HCT116 (cell line): ENCODE measurements around the gene LDLRAD4.

ENCODE experiments used
- CBX3 ChIP-seq: IDR thresholded peaks from 2 replicates; pipeline ENCODE4 v1.6.1; 2012; ENCODE audit warnings: low read depth
- CEBPB ChIP-seq: IDR thresholded peaks from 2 replicates; pipeline ENCODE4 v1.6.1; 2012; ENCODE audit warnings: low read depth
- CTCF ChIP-seq, 3 experiments: fragments of 200-600 bp in 1 of 3; sonication (generic) in 1 of 3; IDR thresholded peaks in 2 of 3; conservative IDR thresholded peaks in 1 of 3; 2 replicates each; pipeline ENCODE4 v1.5.1; 2012 to 2017; ENCODE audit warnings: low read depth in 2 of 3, low read length in 2 of 3, antibody characterized with exemption in 1 of 3, borderline replicate concordance in 1 of 3, control low read depth in 1 of 3, mild to moderate bottlenecking in 1 of 3, mixed read lengths in 1 of 3, mixed run types in 1 of 3, moderate library complexity in 1 of 3; ENCODE audit not compliant: insufficient read depth in 1 of 3
- EZH2phosphoT487 ChIP-seq: fragments of 200-600 bp; IDR thresholded peaks from 2 replicates; pipeline ENCODE4 v1.6.1; 2018; ENCODE audit warnings: antibody characterized with exemption, borderline replicate concordance
- JUND ChIP-seq: IDR thresholded peaks from 2 replicates; pipeline ENCODE4 v1.6.1; 2012
- POLR2A ChIP-seq: IDR thresholded peaks from 2 replicates; pipeline ENCODE4 v1.7.0; 2011; ENCODE audit warnings: borderline replicate concordance; ENCODE audit not compliant: insufficient read depth, insufficient read length; ENCODE audit errors: extremely low read depth
- POLR2AphosphoS5 ChIP-seq: IDR thresholded peaks from 2 replicates; pipeline ENCODE4 v1.6.1; 2011; ENCODE audit warnings: mild to moderate bottlenecking, low read depth, low read length, moderate library complexity
- RAD21 ChIP-seq: IDR thresholded peaks from 2 replicates; pipeline ENCODE4 v1.6.1; 2012; ENCODE audit warnings: low read depth, mild to moderate bottlenecking
- SIN3A ChIP-seq: IDR thresholded peaks from 2 replicates; pipeline ENCODE4 v1.6.1; 2012; ENCODE audit warnings: low read depth
- YY1 ChIP-seq: IDR thresholded peaks from 2 replicates; pipeline ENCODE4 v1.6.1; 2011; ENCODE audit warnings: low read length, low read depth, moderate library complexity, mild to moderate bottlenecking; ENCODE audit not compliant: insufficient replicate concordance; ENCODE audit errors: extremely low read depth
- TF ChIP-seq, protein P1 (sequence below): IDR thresholded peaks from 2 replicates; pipeline ENCODE4 v1.6.1; 2011; ENCODE audit warnings: mild to moderate bottlenecking, low read length, moderate library complexity; ENCODE audit not compliant: insufficient replicate concordance; ENCODE audit errors: extremely low read depth
- TF ChIP-seq, protein P2 (sequence below): IDR thresholded peaks from 2 replicates; pipeline ENCODE4 v1.6.1; 2012
- TF ChIP-seq, protein P3 (sequence below): IDR thresholded peaks from 2 replicates; pipeline ENCODE4 v1.6.1; 2012; ENCODE audit warnings: low read depth

DNA sequence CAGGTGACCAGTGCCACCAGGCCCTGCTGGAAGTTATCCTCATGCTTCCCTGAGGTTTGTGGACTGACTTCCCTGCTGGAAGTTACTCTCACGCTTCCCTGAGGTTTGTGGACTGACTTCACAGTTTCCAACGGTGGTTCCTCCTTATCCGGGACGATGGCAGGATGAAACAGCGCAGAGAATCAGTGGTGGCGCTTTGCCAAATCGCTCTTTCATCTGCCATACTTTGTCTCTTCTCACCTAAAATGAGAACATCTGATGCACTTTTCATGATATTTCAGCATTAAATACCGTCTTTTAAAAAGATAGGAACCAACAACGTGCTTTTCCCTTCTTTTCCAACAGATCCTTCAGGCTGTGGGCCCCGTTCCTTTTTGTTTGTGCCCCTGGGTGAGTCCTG is 183.3 kb downstream of the LDLRAD4 start:
- no peak for TF ChIP-seq EZH2phosphoT487
- no peak for TF ChIP-seq RAD21
- no peak for TF ChIP-seq JUND
- TF ChIP-seq POLR2A = no peak
- no peak for TF ChIP-seq CTCF (IDR thresholded peaks at IDR 0.05 in 2 of 3, conservative IDR thresholded peaks at IDR 0.05 in 1 of 3; ENCODE audit: borderline replicate concordance in 1 of 3, insufficient read depth in 1 of 3, low read depth in 2 of 3, low read length in 2 of 3)
- TF ChIP-seq YY1 = no peak
- no peak for TF ChIP-seq POLR2AphosphoS5
- TF ChIP-seq, protein P1, sequence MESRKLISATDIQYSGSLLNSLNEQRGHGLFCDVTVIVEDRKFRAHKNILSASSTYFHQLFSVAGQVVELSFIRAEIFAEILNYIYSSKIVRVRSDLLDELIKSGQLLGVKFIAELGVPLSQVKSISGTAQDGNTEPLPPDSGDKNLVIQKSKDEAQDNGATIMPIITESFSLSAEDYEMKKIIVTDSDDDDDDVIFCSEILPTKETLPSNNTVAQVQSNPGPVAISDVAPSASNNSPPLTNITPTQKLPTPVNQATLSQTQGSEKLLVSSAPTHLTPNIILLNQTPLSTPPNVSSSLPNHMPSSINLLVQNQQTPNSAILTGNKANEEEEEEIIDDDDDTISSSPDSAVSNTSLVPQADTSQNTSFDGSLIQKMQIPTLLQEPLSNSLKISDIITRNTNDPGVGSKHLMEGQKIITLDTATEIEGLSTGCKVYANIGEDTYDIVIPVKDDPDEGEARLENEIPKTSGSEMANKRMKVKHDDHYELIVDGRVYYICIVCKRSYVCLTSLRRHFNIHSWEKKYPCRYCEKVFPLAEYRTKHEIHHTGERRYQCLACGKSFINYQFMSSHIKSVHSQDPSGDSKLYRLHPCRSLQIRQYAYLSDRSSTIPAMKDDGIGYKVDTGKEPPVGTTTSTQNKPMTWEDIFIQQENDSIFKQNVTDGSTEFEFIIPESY = no peak
- TF ChIP-seq CBX3 = no peak
- TF ChIP-seq, protein P2, sequence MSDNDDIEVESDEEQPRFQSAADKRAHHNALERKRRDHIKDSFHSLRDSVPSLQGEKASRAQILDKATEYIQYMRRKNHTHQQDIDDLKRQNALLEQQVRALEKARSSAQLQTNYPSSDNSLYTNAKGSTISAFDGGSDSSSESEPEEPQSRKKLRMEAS = no peak
- no peak for TF ChIP-seq SIN3A
- TF ChIP-seq, protein P3, sequence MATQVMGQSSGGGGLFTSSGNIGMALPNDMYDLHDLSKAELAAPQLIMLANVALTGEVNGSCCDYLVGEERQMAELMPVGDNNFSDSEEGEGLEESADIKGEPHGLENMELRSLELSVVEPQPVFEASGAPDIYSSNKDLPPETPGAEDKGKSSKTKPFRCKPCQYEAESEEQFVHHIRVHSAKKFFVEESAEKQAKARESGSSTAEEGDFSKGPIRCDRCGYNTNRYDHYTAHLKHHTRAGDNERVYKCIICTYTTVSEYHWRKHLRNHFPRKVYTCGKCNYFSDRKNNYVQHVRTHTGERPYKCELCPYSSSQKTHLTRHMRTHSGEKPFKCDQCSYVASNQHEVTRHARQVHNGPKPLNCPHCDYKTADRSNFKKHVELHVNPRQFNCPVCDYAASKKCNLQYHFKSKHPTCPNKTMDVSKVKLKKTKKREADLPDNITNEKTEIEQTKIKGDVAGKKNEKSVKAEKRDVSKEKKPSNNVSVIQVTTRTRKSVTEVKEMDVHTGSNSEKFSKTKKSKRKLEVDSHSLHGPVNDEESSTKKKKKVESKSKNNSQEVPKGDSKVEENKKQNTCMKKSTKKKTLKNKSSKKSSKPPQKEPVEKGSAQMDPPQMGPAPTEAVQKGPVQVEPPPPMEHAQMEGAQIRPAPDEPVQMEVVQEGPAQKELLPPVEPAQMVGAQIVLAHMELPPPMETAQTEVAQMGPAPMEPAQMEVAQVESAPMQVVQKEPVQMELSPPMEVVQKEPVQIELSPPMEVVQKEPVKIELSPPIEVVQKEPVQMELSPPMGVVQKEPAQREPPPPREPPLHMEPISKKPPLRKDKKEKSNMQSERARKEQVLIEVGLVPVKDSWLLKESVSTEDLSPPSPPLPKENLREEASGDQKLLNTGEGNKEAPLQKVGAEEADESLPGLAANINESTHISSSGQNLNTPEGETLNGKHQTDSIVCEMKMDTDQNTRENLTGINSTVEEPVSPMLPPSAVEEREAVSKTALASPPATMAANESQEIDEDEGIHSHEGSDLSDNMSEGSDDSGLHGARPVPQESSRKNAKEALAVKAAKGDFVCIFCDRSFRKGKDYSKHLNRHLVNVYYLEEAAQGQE = no peak
- TF ChIP-seq CEBPB = no peak
